CD4-positive, alpha-beta T cell treated with Interleukin-4 for 4 hours (primary cell): ENCODE results near the gene PSME4.
"Not testable (repeated sequence)": the region's sequence is repeated elsewhere in the genome, so short reads cannot be mapped to it uniquely, and the experiment has no call there.

Experiments used
- DNase-seq: peaks from one replicate; pipeline ENCODE4 v3.0.0-alpha.2; 2020

The PSME4 gene

GRCh38 chr2:53881360-53881759 lies 89.4 kb downstream of the PSME4 start:
- DNase-seq, result no peak

- DNase-seq, result no peak
Measured at GRCh38 chr2:53880756-53881155, 90.0 kb downstream of the PSME4 start.

GRCh38 chr2:53877556-53877955 lies 93.2 kb downstream of the PSME4 start:
- no peak for DNase-seq

GRCh38 chr2:53877112-53877511 lies 93.7 kb downstream of the PSME4 start:
- no peak for DNase-seq

- DNase-seq, result no peak
Measured at GRCh38 chr2:53874401-53874950, 96.3 kb downstream of the PSME4 start.

- no peak for DNase-seq
Measured at GRCh38 chr2:53867773-53868172, 103.0 kb downstream of the PSME4 start.

- no peak for DNase-seq
Measured at GRCh38 chr2:53867169-53867568, 103.6 kb downstream of the PSME4 start.

- DNase-seq, result no peak
Measured at GRCh38 chr2:53865962-53866361, 104.8 kb downstream of the PSME4 start.

GRCh38 chr2:53865264-53865663 lies 105.5 kb downstream of the PSME4 start:
- no peak for DNase-seq

- no peak for DNase-seq
Measured at GRCh38 chr2:53863538-53864227, 107.1 kb downstream of the PSME4 start.

- DNase-seq, result no peak
Measured at GRCh38 chr2:53861824-53862223, 109.0 kb downstream of the PSME4 start.

GRCh38 chr2:53859206-53860181 lies 111.3 kb downstream of the PSME4 start, which contains the start of gene GPR75:
Gene GPR75, minus strand, starts transcription at chr2:53859967. Its CDS starts 5,211 bp downstream, at chr2:53854756.
- DNase-seq, result no peak

GRCh38 chr2:53856272-53856671 lies 114.5 kb downstream of the PSME4 start:
- DNase-seq, result no peak

- no peak for DNase-seq
Measured at GRCh38 chr2:53854678-53855077, 116.1 kb downstream of the PSME4 start.

GRCh38 chr2:53852532-53852931 lies 118.3 kb downstream of the PSME4 start:
- DNase-seq, result no peak

- DNase-seq, result not testable (repeated sequence)
Measured at GRCh38 chr2:53851052-53851757, 119.6 kb downstream of the PSME4 start.

GRCh38 chr2:53848062-53848461 lies 122.7 kb downstream of the PSME4 start:
- no peak for DNase-seq

GRCh38 chr2:53843595-53843994 lies 127.2 kb downstream of the PSME4 start:
- no peak for DNase-seq

- no peak for DNase-seq
Measured at GRCh38 chr2:53842891-53843290, 127.9 kb downstream of the PSME4 start.

- DNase-seq, result not testable (repeated sequence)
Measured at GRCh38 chr2:53841651-53842050, 129.1 kb downstream of the PSME4 start.

- DNase-seq, result no peak
Measured at GRCh38 chr2:53840580-53840979, 130.2 kb downstream of the PSME4 start.

GRCh38 chr2:53829980-53830290 lies 140.9 kb downstream of the PSME4 start:
- DNase-seq, result not testable (repeated sequence)
